ENCODE data around the gene ATG3. TPM values are rescaled to one million over a fixed set of nuclear protein-coding genes. Genes with fewer than 3 reads are reported as not detected.

ATG3 gene
- total and polyA plus RNA-seq, 2 of the 8 experiments (the other 6 are each of a cell fraction or from before 2014, with no cell fraction given): 27.3 to 55.3 TPM

- Histone ChIP-seq H3K27me3 (replicated peaks in 1 of 4; ENCODE audit: control insufficient read depth in 3 of 4, extremely low read depth in 1 of 4, insufficient read depth in 3 of 4, low read length in 3 of 4) (peaks cover 0 to 1% (median 0%) of the 10 kb centered on the region in 4 experiments; a peak in 1 of 7 replicates), H2BK120ac (replicated peaks; ENCODE audit: low read depth, low read length) (no peak overlapping the region), H3K23me2 (ENCODE audit: low read depth, low read length) (no peaks in the 10 kb centered on the region), H3K23ac (ENCODE audit: insufficient read length) (no peak overlapping the region), H3K4me2 (ENCODE audit: insufficient read depth in 1 of 2, low read depth in 2 of 2, low read length in 2 of 2) (no peak overlapping the region), H4K91ac (replicated peaks; ENCODE audit: insufficient read length, low read length) (no peak overlapping the region), H3K36me3 (ENCODE audit: control insufficient read depth in 2 of 4, insufficient read depth in 4 of 4, low read length in 3 of 4) (no peaks in the 10 kb centered on the region), H3K4me3 (ENCODE audit: extremely low read depth in 1 of 4, insufficient read depth in 2 of 4, low read depth in 3 of 4, low read length in 4 of 4) (no peak overlapping the region), H3K27ac (ENCODE audit: low read depth, low read length) (no peak overlapping the region), H3K56ac (replicated peaks; ENCODE audit: insufficient read length, low read depth, low read length) (no peak overlapping the region), H3K4me1 (replicated peaks in 1 of 4; ENCODE audit: control insufficient read depth in 3 of 4, insufficient read depth in 4 of 4, low read length in 3 of 4) (0 out of 7 replicates have a peak, but pooled peaks cover 0 to 2% (median 0%) of the 10 kb centered on the region in 4 experiments), H3K4ac (replicated peaks; ENCODE audit: insufficient read length, low read depth, low read length) (no peak overlapping the region), H2BK5ac (ENCODE audit: low read depth, low read length) (no peak overlapping the region), H4K5ac (ENCODE audit: insufficient read length, low read depth, low read length) (no peak overlapping the region), H2BK15ac (ENCODE audit: low read length) (no peak overlapping the region), H4K8ac (ENCODE audit: extremely low read depth, insufficient read depth, low read length) (no peak overlapping the region), H4K20me1 (replicated peaks in 1 of 2; ENCODE audit: control insufficient read depth in 1 of 2, insufficient read depth in 2 of 2, low read length in 2 of 2) (no peaks in the 10 kb centered on the region), H2BK12ac (ENCODE audit: low read depth, low read length) (no peak overlapping the region), H2AFZ (ENCODE audit: low read length) (no peak overlapping the region), H2BK20ac (ENCODE audit: low read length) (no peak overlapping the region), H3K9me3 (ENCODE audit: insufficient read depth in 2 of 2, low read depth in 1 of 2, low read length in 1 of 2) (no peaks in the 10 kb centered on the region; a peak in 1 of 4 replicates), H2AK5ac (ENCODE audit: low read depth, low read length) (no peak overlapping the region), H3K79me2 (ENCODE audit: control insufficient read depth in 1 of 2, insufficient read depth in 2 of 2, low read length in 2 of 2) (no peaks in the 10 kb centered on the region), H3K9ac (replicated peaks in 1 of 4; ENCODE audit: extremely low read depth in 1 of 4, low read depth in 3 of 4, low read length in 3 of 4) (no peak overlapping the region), H3K79me1 (ENCODE audit: low read depth, low read length) (no peaks in the 10 kb centered on the region), H3K14ac (ENCODE audit: insufficient read length) (no peak overlapping the region), H3K18ac (ENCODE audit: extremely low read depth, low read length) (no peak overlapping the region)
- DNase-seq (ENCODE audit: low read depth in 1 of 2, low spot score in 2 of 2): no peak
- FAIRE-seq: no peak
- ChIA-PET CTCF (ENCODE audit: partially characterized antibody) (interaction anchor here (1.6 kb wide), 1 partner anchor 389 kb away, joined by 4 read pairs; no protein-coding TSS in a partner anchor), POLR2A (ENCODE audit: partially characterized antibody) (no interaction called here)
- WGBS, 2 experiments (ENCODE audit: extremely low coverage in 1 of 2, insufficient coverage in 1 of 2, insufficient read length in 1 of 2, insufficient replicate concordance in 2 of 2, low coverage in 1 of 2, low lambda C conversion rate in 2 of 2, missing lambda C conversion rate in 1 of 2): 95% methylated on average over 2 of the region's 2 CpGs; no CpG with 5 or more reads in 1 of the 2 experiments
- TF ChIP-seq TBP (IDR thresholded peaks at IDR 0.05; ENCODE audit: low read depth, low read length) (no peak), SIRT6 (IDR thresholded peaks at IDR 0.05; ENCODE audit: low read length) (no peak), TAF7 (optimal IDR thresholded peaks at IDR 0.05; ENCODE audit: borderline replicate concordance, low read depth, low read length) (no peak), ASH2L (IDR thresholded peaks at IDR 0.05; ENCODE audit: low read length) (no peak), CEBPB (IDR thresholded peaks at IDR 0.05; ENCODE audit: low read depth, low read length) (no peak), BACH1 (IDR thresholded peaks at IDR 0.05; ENCODE audit: low read length) (no peak), HDAC6 (IDR thresholded peaks at IDR 0.05; ENCODE audit: low read depth, low read length) (no peak), CBX5 (IDR thresholded peaks at IDR 0.05; ENCODE audit: low read depth, low read length) (no peak), BRCA1 (IDR thresholded peaks at IDR 0.05; ENCODE audit: low read depth, low read length) (no peak), TCF12 (IDR thresholded peaks at IDR 0.05; ENCODE audit: low read depth, low read length) (no peak), TEAD4 (IDR thresholded peaks at IDR 0.05; ENCODE audit: low read depth, low read length) (no peak), KDM1A (IDR thresholded peaks at IDR 0.05; ENCODE audit: borderline replicate concordance, low read length) (no peak), PHF8 (conservative IDR thresholded peaks at IDR 0.05; ENCODE audit: low read depth, low read length) (no peak), CHD2 (IDR thresholded peaks at IDR 0.05; ENCODE audit: low read length) (no peak), CTBP2 (IDR thresholded peaks at IDR 0.05; ENCODE audit: borderline replicate concordance, insufficient read depth, insufficient read length, low read length) (no peak), RAD21 (IDR thresholded peaks at IDR 0.05 in 1 of 2, conservative IDR thresholded peaks at IDR 0.05 in 1 of 2; ENCODE audit: low read depth in 2 of 2, low read length in 2 of 2) (no peak)
Observed at GRCh38 chr3:112500621-112501020, 61.1 kb downstream of the ATG3 start.
